HepG2 (cell line): ENCODE data around the gene KANSL3. TPM values are rescaled to one million over a fixed set of nuclear protein-coding genes. Genes with fewer than 3 reads are reported as not detected.

Source experiments
- ATM ChIP-seq: fragments of 450-650 bp; IDR thresholded peaks from 2 replicates; pipeline ENCODE4 v1.7.1; 2017; ENCODE audit warnings: mild to moderate bottlenecking, borderline replicate concordance
- POLR2AphosphoS2 ChIP-seq: IDR thresholded peaks from 2 replicates; pipeline ENCODE4 v1.6.1; 2011; ENCODE audit warnings: low read depth, low read length, improper control_type of control experiment
- REPIN1 ChIP-seq: sonication (generic); formaldehyde crosslinking; IDR thresholded peaks from 2 replicates; pipeline ENCODE4 v1.8.0; 2022; ENCODE audit warnings: missing genetic modification reagents, low read depth, mild to moderate bottlenecking, borderline replicate concordance
- ZHX2 ChIP-seq, 2 experiments: sonication (generic) in 1 of 2; formaldehyde crosslinking in 1 of 2; IDR thresholded peaks; 2 replicates each; pipeline versions ENCODE4 v1.6.1 to v1.9.0; 2014 to 2022; ENCODE audit warnings: antibody characterized with exemption in 1 of 2, borderline replicate concordance in 1 of 2, inconsistent platforms in 1 of 2, low read depth in 1 of 2, missing genetic modification reagents in 1 of 2
- ZNF407 ChIP-seq: sonication (generic); formaldehyde crosslinking; IDR thresholded peaks from one replicate; pipeline ENCODE4 v1.5.1; 2020; ENCODE audit warnings: mild to moderate bottlenecking, missing genetic modification reagents; ENCODE audit errors: not compliant biosample characterization
- ZNF468 ChIP-seq: sonication (generic); formaldehyde crosslinking; IDR thresholded peaks from 2 replicates; pipeline ENCODE4 v1.8.0; 2022; ENCODE audit warnings: mild to moderate bottlenecking, moderate library complexity, missing genetic modification reagents
- ZNF558 ChIP-seq: sonication (generic); formaldehyde crosslinking; IDR thresholded peaks from 2 replicates; pipeline ENCODE4 v1.9.0; 2022; ENCODE audit warnings: mild to moderate bottlenecking, missing genetic modification reagents, borderline replicate concordance
- ZNF773 ChIP-seq: sonication (generic); formaldehyde crosslinking; IDR thresholded peaks from 2 replicates; pipeline ENCODE4 v1.4.0; 2020; ENCODE audit warnings: missing genetic modification reagents, borderline replicate concordance
- ZNF784 ChIP-seq: sonication (generic); formaldehyde crosslinking; IDR thresholded peaks from 2 replicates; pipeline ENCODE4 v1.5.1; 2020; ENCODE audit warnings: missing genetic modification reagents, mild to moderate bottlenecking, borderline replicate concordance
- polyA plus RNA-seq, 8 experiments: library from polyadenylated mRNA; depleted of rRNA in 3 of 8; stranded (reverse) in 7 of 8; unstranded in 1 of 8; fragments of >200 nt; fragmentation: Illumina TruSeq in 4 of 8; extraction: Trizol in 4 of 8; gene quantifications; 2 replicates each; pipeline versions ENCODE4 v1.2.1 to v1.2.3, GENCODE V29; 2011 to 2016; ENCODE audit warnings: low read depth in 4 of 8, missing spikeins in 1 of 8, mixed read lengths in 1 of 8; ENCODE audit not compliant: insufficient read depth in 1 of 8
- total RNA-seq, 5 experiments: library from RNA; depleted of rRNA; stranded (reverse); fragments of >200 nt; fragmentation: Illumina TruSeq; extraction: Trizol; gene quantifications; 2 replicates each; pipeline ENCODE4 v1.2.3, GENCODE V29; 2016; ENCODE audit warnings: low read depth in 1 of 5

Gene KANSL3
- total and polyA plus RNA-seq, 2 of the 13 experiments (the other 11 are each of a cell fraction or from before 2014, with no cell fraction given): 20.8 to 37.3 TPM

- TF ChIP-seq ZHX2 (IDR thresholded peaks at IDR 0.05; ENCODE audit: low read depth): peak; percentile 89
- 0 out of 2 replicates have a peak, but pooled peaks have one; percentile 79 for TF ChIP-seq ZHX2 (CRISPR knock-in tag; IDR thresholded peaks at IDR 0.05; ENCODE audit: borderline replicate concordance)
- TF ChIP-seq ATM: no peak
- peak; percentile 99 for TF ChIP-seq ZNF784 (CRISPR knock-in tag)
- TF ChIP-seq ZNF468 (CRISPR knock-in tag): no peak
- 0 out of 2 replicates have a peak, but pooled peaks have one; percentile 67 for TF ChIP-seq ZNF773 (CRISPR knock-in tag)
- TF ChIP-seq ZNF558 (CRISPR knock-in tag): peak; percentile 88
- TF ChIP-seq ZNF407 (CRISPR knock-in tag): peak; percentile 97
- TF ChIP-seq REPIN1: peak; percentile 100
- no peak for TF ChIP-seq POLR2AphosphoS2
Measured at GRCh38 chr2:96638144-96639121, at the start of gene KANSL3 (continued).
